GM21529 (cell line): Measurements from ENCODE around the gene CSNK2B.

ENCODE experiments used
- ATAC-seq: cut with Tn5 transposase; IDR thresholded peaks from one replicate; pipeline ENCODE4 v1.9.1; 2021; ENCODE audit not compliant: unreplicated experiment

The CSNK2B gene

DNA sequence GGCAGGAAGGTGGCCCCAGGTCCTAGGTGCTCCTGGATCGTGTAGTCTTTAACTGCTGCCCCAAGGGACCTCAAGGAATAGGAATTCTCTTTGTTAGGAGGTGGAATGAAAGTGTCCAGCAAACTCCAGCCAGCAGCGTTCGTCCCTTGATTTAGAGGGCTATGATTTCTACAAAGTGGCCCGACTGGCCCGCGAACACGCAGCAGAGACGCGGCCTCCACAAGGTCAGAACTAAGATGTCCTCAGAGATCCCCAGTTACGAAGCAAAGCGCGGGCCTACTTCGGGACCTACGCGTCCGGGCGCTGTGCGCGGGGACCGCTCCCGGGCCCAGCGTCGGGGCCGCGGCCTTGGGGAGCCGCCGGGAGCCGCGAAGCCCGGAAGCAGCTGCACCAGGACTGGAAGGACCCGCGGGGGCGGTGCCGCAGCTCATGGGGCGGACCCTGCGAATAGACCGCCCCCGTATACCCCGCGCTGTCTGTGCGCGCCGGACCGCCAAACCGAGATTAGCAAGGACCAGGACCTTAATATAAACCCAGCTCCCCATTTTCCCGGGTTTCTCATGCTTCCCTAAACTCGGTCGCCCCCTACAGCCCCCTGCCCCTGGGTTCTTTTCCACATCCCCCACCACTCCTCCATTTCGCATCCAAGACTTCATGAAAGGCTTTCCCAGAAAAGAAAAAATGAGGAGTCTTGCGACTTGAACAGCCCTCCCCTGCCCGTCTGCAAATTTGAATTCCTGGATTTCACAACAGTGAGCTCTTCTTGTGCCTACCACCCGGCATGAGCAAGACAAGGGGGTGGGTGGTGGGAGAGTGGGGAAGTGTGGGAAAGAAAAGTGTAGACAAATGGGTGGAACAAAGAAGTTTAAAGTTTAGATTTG, 5.3 kb upstream of the CSNK2B start, which contains the start of gene C6orf47:
TSS of gene C6orf47 (minus strand) at position 398 of the 881 bp plus-strand sequence. CDS start 831 bp downstream, outside the sequence.
- ATAC-seq, result peak; percentile 49

DNA sequence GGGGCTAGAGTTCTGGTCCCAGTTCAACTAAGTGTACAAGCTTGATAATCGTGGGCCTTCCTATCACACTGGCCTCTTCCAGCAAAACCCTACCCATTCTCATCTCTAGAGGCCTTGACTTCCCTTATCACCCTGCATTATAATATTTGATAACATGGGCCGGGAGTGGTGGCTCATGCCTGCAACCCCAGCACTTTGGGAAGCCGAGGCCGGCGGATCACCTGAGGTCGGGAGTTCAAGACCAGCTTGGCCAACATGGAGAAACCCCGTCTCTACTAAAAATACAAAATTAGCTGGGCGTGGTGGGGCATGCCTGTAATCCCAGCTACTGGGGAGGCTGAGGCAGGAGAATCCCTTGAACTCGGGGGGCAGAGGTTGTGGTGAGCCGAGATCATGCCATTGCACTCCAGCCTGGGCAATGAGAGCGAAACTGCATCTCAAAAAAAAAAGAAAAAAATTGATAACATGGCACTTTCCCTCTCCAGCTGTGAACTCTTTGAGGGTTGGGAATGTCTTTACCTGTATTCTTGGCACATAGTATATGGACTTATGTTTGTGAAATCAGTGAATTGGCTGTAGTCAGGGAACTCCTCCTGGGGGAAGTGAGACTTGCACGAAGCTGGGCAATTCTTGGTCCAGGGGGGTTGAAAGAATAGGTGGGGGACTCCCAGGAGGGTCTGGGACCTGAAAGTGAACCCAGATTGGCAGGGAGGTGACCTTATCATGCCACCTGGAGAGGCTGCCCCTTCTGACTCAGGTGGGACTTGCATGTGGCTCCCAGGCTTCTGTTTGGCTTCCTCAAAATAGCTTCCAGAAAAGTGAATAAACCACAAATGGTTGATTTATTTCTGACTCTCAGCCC, 4.4 kb upstream of the CSNK2B start:
- ATAC-seq, result no peak

DNA sequence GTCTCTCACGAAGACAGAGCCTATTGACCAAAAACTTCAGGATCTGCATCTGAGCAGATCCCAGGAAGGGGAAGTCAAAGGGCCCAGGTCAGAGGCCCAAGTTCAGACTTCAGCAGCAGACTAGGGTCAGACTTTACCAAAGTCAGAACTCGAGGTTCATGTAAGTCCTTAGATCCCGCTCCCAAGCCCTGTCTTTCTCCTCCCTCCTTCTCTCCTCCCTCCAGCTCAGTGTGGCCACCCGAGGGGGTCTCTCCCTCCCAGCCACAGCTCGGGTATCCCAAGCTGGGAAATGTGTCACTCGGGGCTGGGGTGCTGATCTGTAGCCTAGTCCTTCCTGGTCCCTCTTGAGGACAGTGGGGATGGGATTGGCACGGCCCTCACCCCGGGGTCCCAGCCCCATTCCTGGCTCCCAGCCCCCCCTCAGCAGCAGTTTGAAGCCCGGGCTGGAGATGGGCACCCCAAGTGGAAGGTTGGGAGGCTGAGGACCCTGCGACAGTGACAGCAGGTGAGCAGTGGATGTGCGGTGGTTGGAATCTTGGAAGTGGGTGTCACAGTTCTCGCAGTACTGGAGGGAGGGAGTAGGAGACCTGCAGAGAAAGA, 3.7 kb upstream of the CSNK2B start:
- no peak for ATAC-seq

DNA sequence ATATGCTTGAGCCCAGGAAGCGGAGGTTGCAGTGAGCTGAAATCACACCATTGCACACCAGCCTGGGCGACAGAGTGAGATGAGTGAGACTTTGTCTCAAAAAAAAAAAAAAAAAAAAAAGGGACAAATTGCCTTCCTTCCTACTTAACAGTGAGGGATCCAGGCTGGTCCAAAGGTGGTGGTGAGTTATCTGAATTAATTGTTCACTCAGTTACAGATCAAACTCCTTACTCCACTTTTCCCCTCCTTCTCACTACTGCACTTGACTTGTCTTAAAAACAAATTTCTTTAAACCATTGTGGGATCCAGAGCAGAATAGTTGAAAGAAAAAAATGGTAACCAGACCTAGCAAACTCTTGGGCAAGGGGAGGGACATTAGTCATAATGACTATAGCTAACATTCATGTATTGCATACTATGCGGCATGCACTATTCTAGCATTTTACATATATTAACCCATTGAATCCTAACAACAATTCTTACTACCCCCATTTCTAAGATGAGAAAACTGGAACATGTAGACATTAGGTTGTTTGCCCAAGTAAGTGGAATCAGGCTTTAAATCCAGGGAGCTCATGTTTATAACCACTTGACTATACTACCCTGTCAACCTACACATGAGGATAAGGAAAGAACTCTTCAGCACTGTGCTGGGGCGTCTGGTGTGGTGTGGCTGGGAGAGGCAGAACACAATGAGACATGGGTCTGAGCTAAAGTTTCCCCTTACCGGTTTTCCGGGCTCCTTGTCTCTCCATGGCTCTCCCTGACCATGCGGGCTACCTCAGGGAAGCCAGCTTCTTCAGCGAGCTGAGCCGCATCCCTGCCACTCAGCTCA, 2.5 kb upstream of the CSNK2B start:
- ATAC-seq, result no peak

DNA sequence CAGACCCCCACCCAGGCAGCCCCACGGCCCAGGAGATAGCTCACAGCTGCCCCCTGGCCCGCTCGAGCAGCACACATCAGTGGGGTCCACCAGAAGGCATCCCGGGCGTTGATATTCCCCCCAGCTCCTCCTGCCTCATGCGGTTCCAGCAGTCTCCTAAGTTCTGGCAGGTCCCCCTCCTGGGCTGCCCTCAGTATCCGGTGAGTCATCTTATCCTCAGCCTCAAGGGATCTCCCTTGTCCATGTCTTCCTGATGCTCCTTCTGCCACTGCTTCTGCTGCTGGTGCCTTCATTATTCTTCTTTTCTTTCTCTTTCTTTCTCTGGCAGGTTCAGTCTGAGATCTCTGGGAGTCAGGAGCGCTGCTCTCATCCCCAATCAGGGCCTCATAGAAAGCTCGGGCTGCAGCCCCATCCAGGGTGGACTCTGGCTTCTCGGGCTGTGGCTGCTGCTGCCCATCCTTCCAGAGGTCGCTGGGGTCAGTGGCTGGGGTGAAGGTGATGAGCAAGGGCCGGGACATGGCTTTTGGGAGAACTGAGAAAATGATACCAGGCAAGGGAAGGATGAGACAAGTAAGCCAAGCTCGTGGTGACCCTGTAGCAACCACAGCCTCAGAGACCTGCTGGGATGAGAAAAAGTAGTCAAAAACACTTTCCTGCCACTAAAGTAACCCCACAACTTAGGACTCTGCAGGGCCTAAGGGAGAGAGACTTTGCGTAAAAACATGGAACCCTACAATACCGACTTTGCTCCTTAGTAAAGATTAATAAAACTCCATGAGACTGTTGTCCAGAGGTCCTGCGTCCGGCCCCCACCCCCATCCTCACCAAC, 1.7 kb upstream of the CSNK2B start:
- ATAC-seq, result no peak

DNA sequence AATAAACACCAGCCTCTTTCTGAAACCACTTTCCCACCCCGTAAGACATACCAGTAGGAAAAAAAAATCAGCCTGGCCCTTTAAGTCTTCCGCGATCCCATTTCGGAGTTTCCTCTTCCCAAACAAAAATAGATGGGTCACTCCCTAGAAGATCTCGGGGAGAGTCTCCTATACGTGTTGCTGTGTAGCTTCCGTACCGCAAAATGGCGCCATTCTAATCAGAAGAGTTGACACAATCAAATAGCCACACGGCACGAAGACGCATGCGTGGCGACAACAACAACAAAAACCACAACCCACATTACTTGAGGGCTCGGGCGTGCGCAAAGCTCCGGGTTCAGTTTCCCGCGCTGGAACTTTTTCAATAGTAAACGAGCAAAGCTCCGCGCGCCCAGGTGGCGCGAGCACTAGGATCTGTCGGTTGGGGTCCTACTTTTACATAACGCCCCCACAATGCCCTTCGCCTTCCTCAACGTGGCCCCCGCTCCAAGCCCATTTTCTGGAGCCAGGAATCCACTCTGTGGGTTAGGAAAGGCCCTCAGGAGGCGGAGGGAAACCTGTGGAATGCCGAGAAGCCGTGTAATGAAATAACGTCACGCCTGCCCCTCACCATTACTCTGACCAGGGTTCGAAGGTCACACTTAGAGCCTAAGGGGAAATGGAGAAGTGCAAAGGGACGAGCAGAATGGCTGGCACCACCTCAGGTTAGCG, 935 bp upstream of the CSNK2B start, which contains the start of gene GPANK1:
TSS of gene GPANK1 (minus strand) at position 208 of the 711 bp plus-strand sequence. CDS start 519 bp downstream, outside the sequence.
- ATAC-seq, result peak; percentile 32

DNA sequence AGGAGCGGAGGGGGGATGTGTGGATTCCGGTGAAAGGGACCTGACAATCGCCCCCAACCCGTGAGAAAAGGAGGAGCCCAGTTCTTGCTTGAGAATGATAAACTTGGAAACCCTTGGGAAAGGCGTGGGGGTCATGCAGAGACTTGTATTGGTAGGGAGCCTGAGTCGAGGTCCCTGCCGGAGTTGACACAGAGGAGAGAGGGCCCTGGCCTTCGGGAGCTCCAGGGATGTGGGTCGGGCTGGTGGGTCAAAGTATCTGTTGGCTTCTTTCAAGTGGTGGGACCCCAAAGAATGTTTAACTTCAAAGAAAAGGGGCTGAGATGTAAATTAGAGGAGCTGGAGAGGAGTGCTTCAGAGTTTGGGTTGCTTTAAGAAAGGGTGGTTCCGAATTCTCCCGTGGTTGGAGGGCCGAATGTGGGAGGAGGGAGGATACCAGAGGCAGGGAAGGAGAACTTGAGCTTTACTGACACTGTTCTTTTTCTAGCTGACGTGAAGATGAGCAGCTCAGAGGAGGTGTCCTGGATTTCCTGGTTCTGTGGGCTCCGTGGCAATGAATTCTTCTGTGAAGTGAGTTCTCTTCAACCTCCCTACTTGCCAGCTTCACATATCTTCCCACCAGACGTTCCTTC, 571 bp downstream of the CSNK2B start:
- no peak for ATAC-seq

DNA sequence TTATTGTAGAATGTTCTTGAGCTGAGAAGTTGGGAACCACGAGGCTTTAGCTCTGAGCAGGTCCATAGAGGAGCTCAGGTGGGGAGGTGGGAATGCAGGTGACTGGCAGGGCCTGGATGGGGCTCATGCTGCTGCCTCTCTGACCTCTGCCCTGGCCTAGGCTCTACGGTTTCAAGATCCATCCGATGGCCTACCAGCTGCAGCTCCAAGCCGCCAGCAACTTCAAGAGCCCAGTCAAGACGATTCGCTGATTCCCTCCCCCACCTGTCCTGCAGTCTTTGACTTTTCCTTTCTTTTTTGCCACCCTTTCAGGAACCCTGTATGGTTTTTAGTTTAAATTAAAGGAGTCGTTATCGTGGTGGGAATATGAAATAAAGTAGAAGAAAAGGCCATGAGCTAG, 3.8 kb downstream of the CSNK2B start, which contains the start of gene LY6G5B:
TSS of gene LY6G5B (plus strand) at position 301 of the 400 bp plus-strand sequence. CDS start 975 bp downstream, outside the sequence.
- no peak for ATAC-seq

DNA sequence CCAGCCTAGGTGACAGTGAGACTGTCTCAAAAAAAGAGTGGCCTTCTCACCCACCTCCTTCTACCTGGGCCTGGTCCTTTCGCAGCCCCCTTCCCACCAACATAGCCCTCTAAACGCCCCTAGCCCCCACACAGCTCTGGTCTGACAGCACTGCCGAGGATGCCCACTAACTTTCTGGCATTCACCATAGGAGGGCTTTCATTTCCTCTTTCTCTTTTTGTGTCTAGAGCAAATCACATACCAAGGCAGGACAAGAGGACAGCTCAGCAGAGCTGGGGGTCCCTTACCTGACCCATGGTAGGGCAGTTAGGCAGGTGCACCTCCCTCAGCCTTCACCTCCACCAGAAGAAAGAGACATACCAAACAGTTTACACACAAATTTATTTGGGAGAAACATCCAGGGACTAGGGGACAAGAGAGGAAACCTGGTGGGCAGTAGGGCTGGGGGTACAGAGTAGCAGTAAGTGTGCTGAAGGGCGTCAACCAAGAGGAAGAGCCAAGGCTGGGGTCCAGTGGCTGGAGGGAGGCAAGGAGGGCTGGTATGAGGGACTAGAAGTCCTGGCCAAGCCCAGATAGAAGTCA, 10.5 kb downstream of the CSNK2B start:
- no peak for ATAC-seq

DNA sequence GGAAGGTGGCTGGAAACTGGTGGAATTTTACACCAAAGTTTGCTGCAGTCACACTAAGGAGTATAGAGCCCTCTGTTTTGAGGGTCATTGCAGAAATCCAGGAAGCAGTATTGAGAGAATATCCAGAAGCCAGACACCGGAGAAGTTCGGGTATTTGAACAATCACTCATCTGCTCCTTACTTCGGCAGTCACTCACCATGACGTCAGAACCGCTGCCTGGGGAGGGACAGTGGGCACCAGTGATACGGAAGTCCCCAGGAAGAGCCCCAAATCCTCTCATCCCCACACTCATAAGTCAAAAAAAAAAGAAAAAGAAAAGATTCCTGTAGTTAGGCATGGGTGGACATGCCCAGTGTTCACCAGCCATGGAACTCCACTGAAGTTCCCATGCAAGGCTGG, 11.0 kb downstream of the CSNK2B start:
- no peak for ATAC-seq

DNA sequence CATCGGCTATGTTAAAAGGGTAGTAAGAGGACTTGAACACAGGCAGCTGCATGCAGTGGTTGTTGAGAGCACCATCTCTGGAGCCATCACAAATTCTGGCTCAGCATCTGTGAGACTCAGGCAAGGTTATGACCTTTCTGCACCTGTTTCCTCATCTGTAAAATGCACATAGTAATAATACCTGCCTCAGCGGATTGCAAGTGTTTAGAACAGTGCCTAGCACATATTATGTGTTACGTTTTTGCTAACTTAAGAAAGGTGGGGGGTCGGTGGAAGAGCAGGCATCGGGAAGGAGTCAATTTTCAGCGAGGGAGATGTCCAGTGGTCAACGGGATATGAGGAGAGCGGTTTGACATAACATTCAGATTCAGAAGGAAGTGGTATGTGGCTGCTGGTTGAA, 12.1 kb downstream of the CSNK2B start:
- ATAC-seq, result no peak

DNA sequence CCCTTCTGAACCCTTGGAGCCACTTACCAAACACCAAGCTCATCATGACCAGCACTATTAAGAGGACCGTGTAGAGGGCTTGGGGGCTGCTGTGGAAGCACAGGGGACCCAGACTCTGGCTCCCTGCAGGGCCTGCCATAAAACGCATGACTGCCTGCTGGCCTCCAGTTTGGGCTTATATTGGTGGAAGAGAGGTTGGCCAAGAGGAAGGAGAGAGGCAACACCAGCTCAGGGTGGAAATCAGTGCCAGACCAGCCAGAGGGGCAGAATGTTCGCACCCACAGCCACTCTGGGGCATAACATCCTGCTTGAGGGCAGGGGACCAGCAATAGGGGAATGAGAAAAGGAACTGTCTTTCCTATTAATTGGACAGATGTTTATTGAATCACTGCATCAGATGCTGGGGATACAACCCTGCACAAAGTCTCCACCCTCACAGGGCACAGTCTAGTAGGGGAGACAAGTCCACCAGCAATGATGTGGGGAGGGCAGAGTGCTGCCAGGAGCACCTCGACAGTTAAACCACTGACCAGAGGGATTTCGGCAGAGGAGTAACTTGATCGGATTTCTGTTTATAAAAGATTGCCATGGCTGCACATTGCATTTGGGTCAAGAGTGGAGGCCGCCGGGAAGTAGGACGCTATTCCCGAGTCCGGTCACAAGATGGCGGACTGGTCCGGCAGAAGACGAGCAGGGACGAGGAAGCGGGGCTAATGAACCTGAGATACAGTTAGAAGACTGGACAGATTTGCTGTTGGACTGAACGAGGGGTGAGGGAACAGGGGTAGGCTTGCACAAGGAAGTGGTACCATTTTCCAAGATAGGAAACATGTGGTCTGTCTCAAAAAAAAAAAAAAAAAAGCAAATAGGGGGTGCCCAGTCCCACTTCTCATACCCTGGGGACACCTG, 14.6 kb downstream of the CSNK2B start, which contains the start of gene LY6G5C:
TSS of gene LY6G5C (minus strand) at position 842 of the 909 bp plus-strand sequence. CDS start at position 148, 694 bp downstream.
- no peak for ATAC-seq

DNA sequence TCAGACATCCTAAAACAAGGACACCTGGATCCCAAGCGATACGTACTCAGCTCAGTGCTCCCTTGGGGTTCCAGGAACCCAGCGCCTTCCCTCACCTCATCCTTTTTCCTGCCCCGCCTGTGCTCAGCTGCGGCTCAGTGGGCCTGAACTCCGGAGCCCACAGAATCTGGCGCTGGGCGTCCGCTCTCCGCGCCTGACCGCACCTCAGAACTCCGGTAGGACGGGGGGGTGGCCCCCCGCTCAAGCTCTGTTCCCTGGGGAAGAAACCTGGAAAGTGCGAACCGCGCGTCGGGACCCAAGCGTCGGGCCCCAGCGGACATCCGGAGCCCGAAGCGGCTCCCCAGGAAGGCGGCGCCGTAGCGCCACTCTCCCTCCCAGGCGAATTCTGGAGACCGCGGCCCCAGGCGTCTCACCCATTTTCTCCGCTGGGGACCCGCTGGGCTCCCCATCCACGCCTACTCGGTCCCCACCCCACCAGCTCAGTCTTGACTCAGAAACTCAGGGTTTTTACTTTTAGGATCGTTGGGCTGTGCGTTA, 15.3 kb downstream of the CSNK2B start:
- ATAC-seq, result no peak

DNA sequence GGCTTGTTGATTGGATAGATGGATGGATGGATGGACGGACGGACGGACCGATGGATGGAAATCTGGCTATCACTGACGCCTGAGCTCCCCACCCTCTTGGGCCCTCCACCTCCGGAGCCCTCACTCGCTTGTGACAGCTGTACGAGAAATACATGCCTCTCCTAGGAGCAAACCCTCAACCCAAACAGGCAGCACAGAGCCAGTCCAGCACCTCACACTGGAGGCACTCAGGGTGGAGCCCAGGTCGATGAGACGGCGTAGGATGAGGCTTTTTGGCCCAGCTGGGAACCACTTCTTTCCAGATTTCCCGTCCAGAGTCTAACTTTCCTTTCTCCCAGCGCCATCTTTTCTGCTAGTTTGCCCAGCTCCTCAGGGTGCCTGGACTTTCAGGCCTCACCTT, 17.7 kb downstream of the CSNK2B start:
- no peak for ATAC-seq

DNA sequence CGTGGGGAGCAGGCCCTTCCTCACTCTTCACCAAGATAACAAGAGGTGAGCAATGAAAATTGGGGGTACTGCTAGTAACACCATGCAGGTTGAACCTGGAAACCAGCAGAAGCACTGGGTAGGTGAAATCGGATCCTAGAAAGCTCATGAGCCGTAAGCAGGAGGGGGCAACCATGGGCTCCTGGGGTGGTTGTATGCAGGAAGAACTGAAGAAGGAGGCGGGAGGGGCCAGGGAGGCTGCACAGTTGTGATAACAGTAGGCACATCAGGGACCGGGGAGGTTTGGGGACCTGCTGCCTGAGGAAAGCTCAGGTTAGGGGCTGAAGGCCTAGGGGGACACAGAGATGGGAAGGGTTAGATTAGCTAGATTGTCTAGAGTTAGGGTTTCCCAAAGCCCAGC, 20.6 kb downstream of the CSNK2B start:
- ATAC-seq, result no peak

DNA sequence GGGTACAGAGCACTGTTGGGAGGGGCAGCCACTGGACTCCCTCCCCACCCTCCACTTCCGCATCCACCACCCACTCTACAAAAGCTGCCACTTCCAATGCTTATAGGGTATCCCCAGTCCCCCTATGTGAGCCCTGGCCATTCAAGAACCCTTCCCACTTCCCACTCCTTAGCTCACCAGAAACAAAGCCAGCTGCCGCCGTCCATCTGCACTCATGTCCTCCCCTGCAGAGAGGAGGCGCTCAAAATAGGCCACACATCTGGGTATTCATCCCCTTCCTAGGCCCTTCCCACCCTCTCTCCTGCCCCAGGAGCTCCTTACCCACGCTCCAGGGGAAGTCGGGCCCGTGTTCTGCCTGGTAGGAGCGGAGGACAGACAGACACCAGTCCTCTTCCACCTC, 21.4 kb downstream of the CSNK2B start:
- ATAC-seq, result no peak
